Transverse colon (tissue), 3 donors: ENCODE measurements around the gene TSPAN8.

ENCODE experiments used
- EP300 ChIP-seq: sonication (generic); formaldehyde crosslinking; IDR thresholded peaks from one replicate; pipeline ENCODE4 v1.6.1; 2017; ENCODE audit warnings: antibody characterized with exemption, low read depth
- POLR2A ChIP-seq: fragments of 450-650 bp; IDR thresholded peaks from one replicate; pipeline ENCODE4 v1.6.1; 2016; ENCODE audit warnings: antibody characterized with exemption, mild to moderate bottlenecking, moderate library complexity
- TF ChIP-seq, protein P1 (sequence below), 5 experiments: fragments of 200-600 bp in 3 of 5; fragments of 450-650 bp in 2 of 5; sonication (generic) in 3 of 5; IDR thresholded peaks; 1 replicate in 2 of 5; 2 replicates in 3 of 5; pipeline ENCODE4 v1.5.1; 2016 to 2017; ENCODE audit warnings: antibody characterized with exemption in 5 of 5, inconsistent platforms in 3 of 5, mild to moderate bottlenecking in 2 of 5, moderate library complexity in 1 of 5

DNA sequence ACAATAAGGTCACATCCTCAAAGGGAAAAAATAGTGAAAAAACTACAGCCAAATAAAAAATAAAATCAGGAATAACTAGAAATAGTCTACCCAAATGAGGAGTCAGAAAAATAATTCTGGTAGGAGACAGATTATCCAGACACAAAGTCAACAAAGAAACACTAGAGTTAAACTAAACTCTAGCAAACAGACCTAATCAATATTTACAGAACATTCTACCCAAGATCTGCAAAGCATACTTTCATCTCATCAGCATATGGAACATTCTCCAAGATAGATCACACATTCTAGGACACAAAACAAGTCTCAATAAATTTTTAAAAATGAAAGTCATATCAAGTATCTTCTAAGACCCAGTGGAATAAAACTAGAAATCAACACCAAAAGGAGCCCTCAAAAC lies 20.4 kb upstream of the TSPAN8 start:
- TF ChIP-seq, protein P1, sequence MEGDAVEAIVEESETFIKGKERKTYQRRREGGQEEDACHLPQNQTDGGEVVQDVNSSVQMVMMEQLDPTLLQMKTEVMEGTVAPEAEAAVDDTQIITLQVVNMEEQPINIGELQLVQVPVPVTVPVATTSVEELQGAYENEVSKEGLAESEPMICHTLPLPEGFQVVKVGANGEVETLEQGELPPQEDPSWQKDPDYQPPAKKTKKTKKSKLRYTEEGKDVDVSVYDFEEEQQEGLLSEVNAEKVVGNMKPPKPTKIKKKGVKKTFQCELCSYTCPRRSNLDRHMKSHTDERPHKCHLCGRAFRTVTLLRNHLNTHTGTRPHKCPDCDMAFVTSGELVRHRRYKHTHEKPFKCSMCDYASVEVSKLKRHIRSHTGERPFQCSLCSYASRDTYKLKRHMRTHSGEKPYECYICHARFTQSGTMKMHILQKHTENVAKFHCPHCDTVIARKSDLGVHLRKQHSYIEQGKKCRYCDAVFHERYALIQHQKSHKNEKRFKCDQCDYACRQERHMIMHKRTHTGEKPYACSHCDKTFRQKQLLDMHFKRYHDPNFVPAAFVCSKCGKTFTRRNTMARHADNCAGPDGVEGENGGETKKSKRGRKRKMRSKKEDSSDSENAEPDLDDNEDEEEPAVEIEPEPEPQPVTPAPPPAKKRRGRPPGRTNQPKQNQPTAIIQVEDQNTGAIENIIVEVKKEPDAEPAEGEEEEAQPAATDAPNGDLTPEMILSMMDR (IDR thresholded peaks at IDR 0.05) = no peak
- no peak for TF ChIP-seq POLR2A
- no peak for TF ChIP-seq EP300
